A549 (cell line): ENCODE results near the gene MLKL.
"Not testable (repeated sequence)": the region's sequence is repeated elsewhere in the genome, so short reads cannot be mapped to it uniquely, and the experiment has no call there.

Source experiments
- CEBPB ChIP-seq, 2 experiments: fragments of >200 bp in 1 of 2; sonication (Bioruptor Twin) in 1 of 2; formaldehyde crosslinking in 1 of 2; IDR thresholded peaks; 2 replicates each; pipeline ENCODE4 v1.6.1; 2012 to 2016
- CHD2 ChIP-seq: fragments of 150-350 bp; IDR thresholded peaks from 2 replicates; pipeline ENCODE4 v1.6.1; 2014; ENCODE audit warnings: low read length; ENCODE audit not compliant: partially characterized antibody
- HDAC2 ChIP-seq: fragments of 200-600 bp; sonication (generic); IDR thresholded peaks from 2 replicates; pipeline ENCODE4 v1.6.1; 2016
- POLR2A ChIP-seq: IDR thresholded peaks from 2 replicates; pipeline ENCODE4 v1.6.1; 2012; ENCODE audit warnings: mild to moderate bottlenecking, low read length
- TF ChIP-seq, protein P1 (sequence below): fragments of 200-600 bp; sonication (generic); IDR thresholded peaks from 2 replicates; pipeline ENCODE4 v1.6.1; 2016; ENCODE audit warnings: antibody characterized with exemption, mild to moderate bottlenecking, moderate library complexity

DNA sequence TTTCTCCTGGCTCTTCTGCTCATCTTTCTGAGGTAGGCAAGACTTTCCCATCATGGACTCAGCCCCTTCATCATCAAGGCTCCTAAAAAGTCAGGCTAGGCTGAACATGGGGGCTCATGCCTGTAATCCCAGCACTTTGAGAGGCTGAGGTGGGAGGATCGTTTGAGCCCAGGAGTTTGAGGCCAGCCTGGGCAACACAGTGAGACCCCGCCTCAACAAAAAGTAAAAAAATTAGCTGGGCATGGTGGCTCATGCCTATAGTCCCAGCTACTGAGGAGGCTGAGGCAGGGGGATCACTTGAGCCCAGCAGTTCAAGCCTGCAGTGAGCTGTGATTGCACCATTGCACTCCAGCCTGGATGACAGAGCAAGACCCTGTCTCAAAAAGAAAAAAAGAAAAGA, 21.5 kb upstream of the MLKL start:
- TF ChIP-seq CEBPB (IDR thresholded peaks at IDR 0.05); HDAC2; POLR2A; CHD2: not testable (repeated sequence)
- TF ChIP-seq, protein P1, sequence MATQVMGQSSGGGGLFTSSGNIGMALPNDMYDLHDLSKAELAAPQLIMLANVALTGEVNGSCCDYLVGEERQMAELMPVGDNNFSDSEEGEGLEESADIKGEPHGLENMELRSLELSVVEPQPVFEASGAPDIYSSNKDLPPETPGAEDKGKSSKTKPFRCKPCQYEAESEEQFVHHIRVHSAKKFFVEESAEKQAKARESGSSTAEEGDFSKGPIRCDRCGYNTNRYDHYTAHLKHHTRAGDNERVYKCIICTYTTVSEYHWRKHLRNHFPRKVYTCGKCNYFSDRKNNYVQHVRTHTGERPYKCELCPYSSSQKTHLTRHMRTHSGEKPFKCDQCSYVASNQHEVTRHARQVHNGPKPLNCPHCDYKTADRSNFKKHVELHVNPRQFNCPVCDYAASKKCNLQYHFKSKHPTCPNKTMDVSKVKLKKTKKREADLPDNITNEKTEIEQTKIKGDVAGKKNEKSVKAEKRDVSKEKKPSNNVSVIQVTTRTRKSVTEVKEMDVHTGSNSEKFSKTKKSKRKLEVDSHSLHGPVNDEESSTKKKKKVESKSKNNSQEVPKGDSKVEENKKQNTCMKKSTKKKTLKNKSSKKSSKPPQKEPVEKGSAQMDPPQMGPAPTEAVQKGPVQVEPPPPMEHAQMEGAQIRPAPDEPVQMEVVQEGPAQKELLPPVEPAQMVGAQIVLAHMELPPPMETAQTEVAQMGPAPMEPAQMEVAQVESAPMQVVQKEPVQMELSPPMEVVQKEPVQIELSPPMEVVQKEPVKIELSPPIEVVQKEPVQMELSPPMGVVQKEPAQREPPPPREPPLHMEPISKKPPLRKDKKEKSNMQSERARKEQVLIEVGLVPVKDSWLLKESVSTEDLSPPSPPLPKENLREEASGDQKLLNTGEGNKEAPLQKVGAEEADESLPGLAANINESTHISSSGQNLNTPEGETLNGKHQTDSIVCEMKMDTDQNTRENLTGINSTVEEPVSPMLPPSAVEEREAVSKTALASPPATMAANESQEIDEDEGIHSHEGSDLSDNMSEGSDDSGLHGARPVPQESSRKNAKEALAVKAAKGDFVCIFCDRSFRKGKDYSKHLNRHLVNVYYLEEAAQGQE, result not testable (repeated sequence)
